Activated CD4-positive, alpha-beta T cell treated with anti-CD3 and anti-CD28 coated beads for 1 hour (primary cell): Measurements from ENCODE around the gene CHMP4B.

Experiments used
- DNase-seq: peaks from one replicate; pipeline ENCODE4 v3.0.0-alpha.2; 2020

The CHMP4B gene

DNA sequence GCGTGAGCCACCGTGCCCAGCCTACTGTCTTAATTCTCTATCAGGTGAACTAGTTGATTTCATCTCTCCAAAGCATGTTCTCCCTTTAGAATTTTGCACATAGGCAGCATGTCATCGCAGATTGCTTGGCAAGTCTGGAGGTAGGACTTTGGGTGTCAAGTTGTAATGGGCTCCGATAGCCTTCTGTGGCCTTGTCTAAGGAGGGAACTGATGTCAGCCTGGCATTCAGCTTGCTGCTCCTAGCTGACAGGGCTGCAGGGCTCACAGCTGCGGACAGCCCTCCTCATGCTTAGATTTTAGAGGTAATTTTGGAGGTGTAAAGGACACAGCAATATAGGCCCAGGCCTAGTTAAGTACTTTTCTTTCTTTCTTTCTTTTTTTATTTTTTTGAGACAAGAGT lies 11.3 kb downstream of the CHMP4B start:
- DNase-seq: no peak

DNA sequence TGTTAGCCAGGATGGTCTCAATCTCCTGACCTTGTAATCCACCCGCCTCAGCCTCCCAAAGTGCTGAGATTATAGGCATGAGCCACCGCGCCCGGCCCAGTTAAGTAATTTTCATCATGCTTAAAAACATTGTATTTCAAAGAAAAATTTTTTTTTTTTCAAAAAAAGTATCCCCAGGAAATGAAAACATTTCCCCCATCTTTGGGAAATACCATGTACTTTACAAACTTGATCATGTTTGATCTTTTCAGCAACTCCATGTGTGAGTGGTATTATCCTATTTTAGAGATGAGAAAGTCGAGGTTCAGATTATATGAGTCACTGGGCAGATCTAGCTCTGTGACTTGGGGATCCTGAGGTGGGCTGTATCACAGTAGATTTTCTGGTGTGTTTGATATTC lies 11.8 kb downstream of the CHMP4B start:
- DNase-seq: no peak

DNA sequence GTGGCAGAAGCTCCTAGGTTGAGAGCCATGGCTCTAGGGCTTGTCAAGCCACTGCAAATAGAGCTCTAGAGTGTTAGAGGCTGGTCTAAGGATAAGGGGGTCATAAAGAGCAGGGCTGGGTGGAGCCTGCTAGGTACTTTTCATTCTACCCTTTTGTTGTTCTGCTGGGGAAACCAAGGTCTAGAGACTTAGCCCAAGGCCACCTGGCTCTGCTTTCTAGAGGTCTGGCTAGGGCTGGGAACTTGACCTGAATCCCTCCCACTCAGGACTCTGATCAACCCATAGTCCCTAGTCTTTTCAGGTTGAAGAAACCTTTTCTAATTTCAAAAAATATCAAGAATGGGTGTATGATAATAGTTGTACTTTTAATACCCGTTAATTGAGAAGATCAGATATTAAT lies 13.7 kb downstream of the CHMP4B start:
- no peak for DNase-seq

DNA sequence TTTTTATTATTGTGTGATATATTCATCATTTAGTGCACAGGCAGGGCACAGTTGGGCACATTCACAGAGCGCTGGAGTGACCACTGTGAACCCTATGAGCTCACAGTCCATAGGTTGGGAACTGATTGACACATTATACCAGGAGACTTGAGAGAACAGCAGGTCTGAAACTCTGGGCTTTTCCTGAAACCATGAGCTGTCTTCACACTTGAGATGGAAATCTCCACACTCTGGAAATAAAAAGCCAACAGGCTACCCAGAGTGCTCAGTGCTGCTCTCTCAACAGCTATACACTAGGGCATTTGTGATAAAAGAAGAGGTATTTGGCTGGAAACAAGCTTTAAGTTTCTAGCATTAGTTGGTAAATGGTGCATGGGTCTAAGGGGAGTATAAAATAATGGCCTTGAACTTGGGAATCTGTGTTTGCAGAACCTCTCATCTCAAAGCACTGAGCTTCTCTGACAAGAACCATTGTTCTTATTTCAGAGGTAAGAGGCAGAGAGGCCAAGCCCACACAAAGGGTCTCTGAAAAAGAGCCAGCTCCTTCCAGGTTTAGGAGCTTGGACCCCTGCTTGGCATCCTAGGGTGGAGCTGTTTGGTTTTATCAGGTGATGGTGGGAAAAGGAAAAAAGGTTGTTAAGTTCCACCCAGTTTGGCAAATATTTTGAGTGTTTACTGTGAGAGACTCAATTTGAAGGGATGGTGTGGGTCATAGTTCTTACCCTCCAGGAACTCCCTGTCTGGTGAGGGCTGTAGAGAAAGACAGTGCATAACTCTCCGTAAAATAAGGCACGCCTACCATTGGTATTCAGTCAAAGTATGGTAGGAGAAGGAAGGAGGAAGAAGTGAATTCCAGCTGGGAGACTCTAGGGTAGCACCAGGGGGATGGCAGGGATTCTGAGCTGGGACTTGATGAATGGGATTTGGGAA lies 14.5 kb downstream of the CHMP4B start:
- no peak for DNase-seq

DNA sequence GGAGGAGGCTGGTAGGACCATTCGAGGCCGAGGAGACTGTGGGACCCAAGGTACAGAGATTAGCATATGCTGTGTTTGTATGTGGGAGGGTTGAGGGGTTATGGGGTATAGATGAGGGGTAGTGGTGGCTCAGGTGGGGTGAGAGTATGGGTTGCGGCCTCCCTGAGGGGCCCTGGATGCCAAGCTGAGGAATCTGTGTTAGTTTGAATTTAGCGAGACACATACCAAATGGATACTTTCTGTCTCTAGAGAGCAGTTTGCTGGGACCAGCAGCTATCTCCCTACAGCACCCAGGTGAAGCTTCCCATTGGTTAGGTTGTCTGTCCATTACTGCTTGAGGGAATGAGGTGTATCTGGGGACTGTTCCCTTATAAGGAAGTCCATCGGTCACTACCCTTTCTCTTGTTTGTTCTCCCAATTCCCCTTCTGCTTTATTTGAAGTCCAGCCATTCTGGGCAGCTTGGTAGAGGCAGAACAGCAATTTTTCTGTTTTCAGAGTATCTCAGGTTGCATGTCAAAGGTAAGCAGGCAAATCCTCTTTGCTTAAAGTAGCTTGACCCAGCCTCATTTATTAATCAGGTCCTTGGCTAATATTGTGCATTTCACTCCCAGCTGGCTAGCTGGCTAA lies 15.2 kb downstream of the CHMP4B start:
- no peak for DNase-seq

DNA sequence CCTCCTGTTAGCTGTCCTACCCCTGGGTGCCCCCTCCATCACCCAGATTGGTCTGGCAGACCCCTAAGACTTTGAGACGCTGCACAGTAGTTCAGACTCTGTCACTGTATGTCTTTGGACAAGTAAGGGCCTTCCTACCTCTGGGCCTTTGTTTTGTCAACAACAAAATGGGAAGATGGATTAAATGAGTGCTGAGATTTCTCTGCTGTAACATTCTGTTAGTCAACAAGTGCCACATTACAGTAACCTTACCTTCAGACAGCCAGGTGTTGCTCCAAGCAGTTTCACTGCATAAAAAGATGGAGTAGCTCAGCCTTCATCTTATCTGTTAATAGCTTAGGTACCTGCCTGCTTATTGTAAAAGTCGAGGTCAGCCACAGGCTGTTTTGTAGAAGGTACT lies 16.0 kb downstream of the CHMP4B start:
- no peak for DNase-seq

DNA sequence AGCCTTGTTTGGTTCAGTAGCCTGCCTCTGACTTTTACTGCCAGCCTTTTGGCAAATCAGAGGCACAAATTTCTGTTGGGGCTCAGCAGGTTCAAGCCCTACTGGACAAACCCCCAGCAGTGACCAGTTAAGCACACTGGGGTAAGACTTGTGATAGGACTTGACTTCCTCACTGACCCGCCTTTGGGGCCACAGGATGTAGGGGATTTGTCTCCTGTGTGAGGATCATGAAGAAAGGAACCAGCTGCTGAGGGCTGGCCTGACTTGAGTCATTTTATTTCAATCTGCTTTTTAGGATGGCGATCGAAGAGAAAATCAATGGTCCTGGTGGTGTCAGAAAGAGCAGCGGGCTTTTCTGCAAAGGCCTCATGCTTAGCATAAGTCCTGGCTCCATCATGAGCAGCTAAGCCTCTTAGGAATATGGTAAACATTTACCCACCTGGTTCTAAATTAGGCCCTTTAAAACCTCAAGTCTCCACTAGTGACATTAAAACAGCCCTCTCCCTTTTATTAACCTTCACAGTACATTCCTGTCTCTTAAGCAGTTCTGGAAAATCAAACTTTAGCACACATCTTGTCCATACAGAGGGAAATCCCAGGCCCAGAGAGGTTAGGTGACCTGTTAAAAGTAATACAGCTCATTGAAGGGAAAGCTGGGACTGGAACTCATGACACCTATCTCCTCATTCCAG lies 16.6 kb downstream of the CHMP4B start:
- DNase-seq: no peak

DNA sequence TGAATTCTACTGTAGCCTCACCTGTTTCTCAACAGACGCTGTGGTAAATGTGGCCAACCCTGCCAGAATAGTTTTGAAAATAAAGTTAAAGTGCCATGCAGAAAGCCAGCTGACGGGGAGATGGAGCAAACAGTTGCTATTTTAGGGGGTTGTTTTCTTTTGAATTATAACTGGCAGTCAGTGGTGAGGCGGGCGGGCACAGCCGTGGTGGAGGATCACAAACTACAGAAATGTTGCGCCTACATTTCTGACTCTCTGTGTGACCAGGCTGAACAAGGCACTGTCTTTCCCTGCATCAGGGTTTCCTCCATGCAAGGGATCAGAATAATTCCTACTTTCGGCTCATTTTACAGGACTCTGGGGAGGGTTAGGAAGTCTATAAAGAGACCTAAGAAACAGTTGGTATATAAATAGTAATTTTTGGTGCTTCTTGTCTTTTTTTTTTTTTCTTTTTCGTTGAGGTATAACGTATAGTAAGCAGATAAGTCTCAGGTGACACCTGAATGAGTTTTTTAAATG lies 17.2 kb downstream of the CHMP4B start:
- DNase-seq: no peak

DNA sequence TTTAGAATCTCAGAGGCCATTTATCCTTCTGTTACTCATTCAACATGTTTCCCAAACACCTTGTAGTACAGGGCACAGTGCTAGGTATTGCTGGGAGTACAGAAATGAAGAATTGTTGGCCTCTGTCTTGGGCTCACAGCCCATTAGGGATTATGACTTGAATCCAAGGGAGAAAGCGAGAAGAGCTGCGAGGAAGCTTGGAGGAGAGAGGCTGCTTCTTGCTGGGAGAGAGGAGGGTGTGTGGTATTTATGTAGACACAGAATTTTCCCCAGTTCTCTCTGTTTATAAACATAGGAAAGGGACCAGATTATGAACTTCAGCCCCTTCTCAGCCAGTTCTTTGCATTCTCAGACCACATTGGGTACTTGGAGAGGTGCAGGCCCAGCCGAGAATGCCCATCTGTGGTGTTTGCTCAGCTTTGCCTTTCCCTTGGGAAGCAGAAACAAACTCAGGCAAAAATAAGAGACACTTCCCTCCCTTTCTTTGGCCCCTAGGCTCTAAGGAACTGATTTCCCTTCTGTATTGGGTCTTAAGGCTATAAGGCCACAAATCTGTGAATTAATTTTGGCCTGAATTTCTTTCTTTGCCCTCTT lies 17.9 kb downstream of the CHMP4B start:
- no peak for DNase-seq

DNA sequence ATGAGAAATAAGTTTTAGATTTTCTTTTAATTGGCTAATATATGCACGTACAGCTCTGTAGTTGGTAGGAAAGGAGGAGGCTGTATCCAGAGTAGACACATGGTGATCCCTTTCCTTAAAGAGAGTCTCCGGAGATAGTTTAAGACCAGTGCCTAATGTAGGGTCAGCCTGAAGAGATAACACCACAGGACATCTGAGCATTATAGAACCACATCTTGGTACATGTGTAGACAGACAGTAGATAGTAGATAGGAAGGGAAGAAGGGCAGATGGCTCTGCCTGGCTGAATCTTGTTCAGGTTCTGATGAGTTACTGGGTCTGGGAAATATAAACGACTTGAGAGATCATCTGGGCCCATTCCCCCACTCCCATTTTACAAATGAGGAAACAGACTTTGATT lies 18.5 kb downstream of the CHMP4B start:
- DNase-seq: no peak

DNA sequence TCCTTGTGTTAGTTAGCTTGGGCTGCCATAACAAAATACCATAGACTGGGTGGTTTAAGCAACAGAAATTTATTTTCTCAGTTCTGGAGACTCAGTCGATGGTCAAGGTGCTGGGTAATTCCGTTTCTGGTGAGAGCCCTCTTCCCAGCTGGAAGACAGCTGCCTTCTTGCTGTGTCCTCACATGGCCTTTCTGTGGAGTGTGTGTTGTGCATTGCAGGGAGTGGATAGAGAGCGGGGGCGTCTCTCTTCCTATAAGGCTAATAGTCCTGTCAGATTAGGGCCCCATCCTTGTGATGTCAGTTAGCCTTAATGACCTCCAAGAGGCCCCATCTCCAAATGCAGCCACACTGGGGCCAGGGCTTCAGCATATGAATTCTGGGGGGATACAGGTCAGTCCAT lies 19.2 kb downstream of the CHMP4B start:
- DNase-seq: no peak

DNA sequence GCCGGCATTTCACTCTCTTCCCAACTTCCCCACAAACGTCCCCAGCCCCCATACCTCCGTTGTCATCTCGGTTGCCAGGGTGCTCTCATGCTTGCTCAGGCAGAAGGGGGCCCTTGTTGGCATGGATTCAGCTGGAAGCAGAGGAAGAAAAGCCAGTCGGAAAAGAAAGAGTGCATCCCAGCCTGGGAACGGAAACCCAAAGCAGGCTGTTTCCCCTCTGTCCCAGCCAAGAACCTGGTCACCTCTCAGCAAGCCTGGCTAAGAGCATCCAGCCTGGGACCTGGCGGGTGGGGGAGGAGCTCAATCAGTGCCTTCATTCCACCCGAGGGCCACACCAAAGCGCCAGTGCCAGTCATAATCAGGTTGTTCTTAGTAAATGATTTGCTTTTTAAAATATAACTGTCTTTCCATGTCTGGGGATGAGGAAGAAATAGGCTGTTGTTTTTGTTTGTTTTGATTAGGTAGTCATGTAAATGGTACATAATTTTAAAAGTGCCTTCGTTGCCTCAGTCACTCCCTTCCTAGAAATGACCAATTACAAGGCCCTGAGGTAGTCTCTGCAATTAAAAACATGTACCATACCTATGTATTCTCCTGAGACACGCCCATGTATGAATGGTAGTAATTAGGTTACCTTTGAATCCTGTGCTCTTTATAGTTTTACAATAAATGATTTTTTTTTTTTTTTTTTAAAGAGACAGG lies 21.1 kb downstream of the CHMP4B start:
- DNase-seq: no peak

DNA sequence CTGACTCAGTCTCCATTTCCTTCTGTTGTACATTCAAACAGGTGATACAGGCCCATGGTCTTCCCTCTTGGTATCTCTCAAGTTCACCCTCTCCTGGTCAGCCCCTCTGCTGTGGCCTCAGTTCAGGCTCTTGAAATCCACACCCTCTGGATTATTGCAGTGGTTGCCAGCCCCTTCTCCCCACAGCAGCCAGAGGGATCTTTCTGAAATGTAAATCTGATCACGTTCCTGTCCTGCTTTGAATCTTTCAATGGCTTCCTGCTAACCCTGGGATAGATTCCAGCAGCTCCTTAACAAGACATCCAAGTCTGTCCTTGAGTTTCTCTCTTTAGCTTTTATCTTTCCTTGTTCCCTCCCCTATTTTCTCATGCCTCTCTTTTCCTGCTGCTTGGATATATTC lies 22.2 kb downstream of the CHMP4B start:
- DNase-seq: no peak

DNA sequence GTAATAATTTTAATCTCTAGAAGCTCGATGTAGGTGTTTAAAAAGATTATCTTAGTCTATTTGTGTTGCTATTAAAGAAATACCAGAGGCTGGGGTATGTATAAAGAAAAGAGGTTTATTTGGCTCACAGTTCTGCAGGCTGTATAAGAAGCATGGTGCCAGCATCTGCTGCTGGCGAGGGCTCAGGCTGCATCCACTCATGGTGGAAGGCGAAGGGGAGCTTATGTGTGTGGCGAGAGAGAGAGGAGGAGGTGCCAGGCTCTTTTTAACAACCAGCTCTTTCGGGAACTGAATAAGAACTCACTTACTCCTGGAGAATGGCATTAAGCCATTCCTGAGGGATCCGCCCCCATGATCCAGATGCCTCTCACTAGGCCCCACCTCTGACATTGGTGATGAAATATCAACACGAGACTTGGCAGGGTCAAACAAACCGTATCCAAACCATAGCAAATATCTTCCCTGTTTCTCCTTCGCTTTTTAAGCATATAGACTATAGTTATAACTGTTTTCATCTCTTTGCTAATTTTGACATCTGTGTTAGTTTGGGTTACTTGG lies 24.5 kb downstream of the CHMP4B start:
- DNase-seq: no peak

DNA sequence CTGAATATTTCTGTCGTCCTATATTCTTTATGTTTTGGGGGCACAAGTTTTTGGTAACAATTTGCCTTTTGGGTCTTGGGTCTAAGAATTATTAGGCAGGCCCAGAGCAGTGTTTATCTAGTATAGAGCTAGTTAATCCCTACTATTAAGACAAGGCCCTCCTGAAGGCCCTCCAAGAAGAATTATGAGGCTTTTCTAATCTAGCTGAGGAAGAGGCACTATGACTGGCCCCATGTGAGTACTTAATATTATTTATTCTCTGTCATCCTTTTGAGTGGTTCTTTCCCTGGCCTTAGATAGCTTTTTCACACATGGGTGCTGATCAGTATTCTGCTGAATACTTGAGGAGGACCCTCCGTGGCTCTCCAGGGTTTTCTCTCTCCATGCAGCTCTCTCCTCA lies 25.1 kb downstream of the CHMP4B start:
- no peak for DNase-seq

DNA sequence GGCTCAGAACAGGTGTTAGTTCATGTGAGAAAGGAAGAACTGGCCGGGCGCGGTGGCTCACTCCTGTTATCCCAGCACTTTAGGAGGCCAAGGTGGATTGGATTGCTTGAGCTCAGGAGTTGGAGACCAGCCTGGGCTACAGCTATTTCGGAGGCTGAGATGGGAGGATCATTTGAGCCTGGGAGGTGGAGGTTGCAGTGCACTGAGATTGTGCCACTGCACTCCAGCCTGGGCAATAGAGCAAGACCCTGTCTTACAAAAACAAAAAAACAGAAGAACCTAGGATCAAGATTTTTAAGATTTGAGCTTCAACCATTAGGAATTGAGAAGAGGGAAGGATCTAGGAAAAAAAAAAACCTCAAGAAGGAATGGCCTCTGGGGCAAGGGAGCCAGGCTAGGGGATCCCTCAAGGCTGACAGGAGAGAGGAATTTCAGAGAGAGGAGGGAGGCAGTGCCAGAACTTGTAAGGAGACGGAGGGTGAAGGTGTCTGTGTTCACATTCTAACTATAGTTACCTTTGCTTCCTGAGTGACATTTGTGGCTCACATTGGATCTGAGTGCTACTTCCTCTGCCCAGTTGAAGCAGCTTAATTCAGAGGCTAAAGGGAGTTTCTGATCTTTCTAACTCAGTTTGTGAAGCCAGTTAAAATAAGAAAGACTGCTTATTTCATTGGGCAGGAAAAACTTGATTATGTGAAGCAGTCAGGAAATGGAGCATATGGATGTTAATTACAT lies 26.1 kb downstream of the CHMP4B start:
- DNase-seq: no peak

DNA sequence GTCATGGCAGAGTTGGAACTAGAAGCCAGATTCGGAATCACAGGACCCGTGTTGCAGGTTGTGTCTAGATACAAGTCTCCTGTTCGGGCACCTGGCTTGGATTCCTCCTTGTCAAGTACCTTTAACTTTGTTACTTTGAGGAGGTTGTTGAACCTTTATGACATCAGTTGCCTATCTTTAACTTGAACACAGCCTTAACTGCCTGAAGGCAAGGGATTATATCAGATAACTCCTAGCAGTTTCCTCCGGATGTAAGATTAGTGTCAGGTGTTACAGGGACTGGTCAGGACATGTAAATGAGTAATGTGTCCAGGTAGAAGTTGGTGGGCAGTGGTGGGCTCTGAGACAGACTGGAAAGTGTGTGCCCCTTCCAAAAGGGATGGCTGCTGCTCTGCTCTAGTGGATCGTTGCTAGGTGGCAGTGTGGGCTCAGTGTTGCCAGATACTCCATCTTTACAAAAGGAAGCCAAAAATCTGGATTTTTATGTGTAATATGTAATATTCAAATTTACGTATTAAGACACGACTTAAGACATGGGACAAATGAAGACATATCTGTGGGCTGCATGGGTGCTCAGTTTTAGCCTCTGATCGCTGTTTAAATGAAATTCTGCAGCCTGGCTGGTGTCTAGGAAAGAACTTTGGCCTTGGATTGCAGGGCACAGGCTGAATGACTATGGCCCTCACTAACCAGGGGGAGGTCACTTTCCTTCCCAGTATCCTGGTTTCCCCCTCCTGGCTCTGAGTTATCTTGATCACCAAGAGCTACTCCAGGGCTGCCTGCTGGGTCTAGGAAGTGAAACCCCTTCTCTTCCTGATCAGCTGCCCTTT lies 27.1 kb downstream of the CHMP4B start:
- DNase-seq: no peak

DNA sequence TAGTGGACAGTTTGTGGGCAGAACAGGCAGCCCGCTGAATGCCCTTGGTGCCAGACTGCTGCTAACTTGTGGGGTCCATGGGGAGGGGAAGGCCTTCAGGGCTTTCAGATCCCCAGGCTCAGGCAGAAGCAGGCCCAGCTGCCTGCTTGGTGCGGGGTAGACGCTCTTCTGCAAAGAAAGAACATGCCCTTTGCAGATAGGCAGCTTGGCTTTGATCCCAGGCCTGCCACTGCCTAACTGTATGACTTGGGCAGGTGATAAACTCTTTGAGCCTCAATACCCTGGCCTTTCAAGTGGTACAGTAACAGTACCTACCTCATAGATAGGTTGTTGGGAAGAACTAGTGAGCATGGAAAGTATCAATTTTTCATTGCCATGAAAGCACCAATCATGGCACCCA lies 28.4 kb downstream of the CHMP4B start:
- DNase-seq: no peak

DNA sequence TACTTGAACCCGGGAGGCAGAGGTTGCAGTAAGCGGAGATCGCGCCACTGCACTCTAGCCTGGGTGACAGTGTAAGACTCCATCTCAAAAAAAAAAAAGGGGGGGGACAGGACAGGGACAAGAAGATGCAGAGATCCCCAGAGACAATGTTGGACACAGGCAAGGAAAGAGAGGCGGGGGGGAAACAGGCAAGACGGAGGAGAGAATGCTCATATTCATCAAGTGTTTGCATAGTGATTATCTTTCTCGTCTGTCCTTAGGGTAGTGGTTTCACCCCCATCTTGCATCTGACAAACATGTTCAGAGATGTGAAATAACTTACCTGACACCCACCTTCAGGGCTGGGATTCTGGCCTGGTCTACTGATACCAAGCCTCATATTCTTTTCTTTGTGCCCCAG lies 29.0 kb downstream of the CHMP4B start:
- no peak for DNase-seq

DNA sequence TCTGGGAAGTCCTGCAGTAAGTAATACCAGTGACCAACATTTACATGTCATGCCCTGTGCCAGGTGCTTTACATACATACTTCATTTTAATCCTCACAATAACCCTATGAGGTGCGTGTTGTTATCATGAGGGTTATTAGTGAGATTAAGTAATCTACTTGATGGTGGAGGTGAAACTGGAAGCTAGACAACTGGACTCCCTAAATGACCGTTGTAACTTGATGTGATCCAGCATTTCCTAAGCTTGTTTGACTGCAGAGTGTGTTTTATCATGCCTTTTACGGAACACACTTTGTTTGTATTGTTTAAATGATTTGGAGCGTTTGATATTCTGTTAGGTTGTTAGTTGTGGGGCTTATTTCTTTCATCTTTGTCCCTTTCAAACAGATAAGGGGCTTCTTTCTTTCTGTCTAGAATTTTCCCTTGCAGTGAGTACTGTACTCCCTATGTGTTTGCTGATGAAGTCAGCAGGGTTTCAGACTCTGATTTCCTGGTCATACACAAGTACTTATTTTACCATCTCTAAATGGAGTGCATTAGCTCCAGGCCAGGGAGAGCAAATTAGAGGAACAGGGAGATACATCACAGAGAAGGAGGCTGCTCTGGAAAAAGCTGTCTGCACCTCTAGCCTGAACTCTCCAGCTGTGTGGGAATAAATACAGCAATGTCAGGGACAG lies 29.7 kb downstream of the CHMP4B start:
- no peak for DNase-seq
